HCT116 (cell line): ENCODE measurements around the gene PAIP1. TPM values are rescaled to one million over a fixed set of nuclear protein-coding genes. Genes with fewer than 3 reads are reported as not detected.
"Not testable (repeated sequence)": the region's sequence is repeated elsewhere in the genome, so short reads cannot be mapped to it uniquely, and the experiment has no call there.

Experiments used
- ATAC-seq: fragments of 200-7000 bp; cut with Tn5 transposase; 2 replicates; pipeline ENCODE4 v1.9.1; 2020; ENCODE audit warnings: mild to moderate bottlenecking, moderate library complexity
- BruUV-seq: library from RNA; stranded (reverse); fragments of 400-500 nt; replicated peaks from 2 replicates; lab custom pipeline; 2021; lab: Mats Ljungman, UMichigan
- CTCF ChIA-PET: fragments of 300-600 bp; sonication (Branson Sonifier 250); formaldehyde crosslinking; loops from one replicate; lab custom pipeline; 2021; ENCODE audit warnings: antibody characterized with exemption; lab: Charles Lee
- POLR2A ChIA-PET: fragments of 300-600, 350-600 bp; sonication (Branson Sonifier 250); formaldehyde crosslinking; loops from one replicate; lab custom pipeline; 2021; ENCODE audit warnings: antibody characterized with exemption; lab: Charles Lee
- RAD21 ChIA-PET, 2 experiments: fragments of 300-600 bp; sonication (Branson Sonifier 250); formaldehyde crosslinking; loops; one replicate each; lab custom pipeline; 2023; ENCODE audit warnings: low total read pairs in 2 of 2; ENCODE audit not compliant: uncharacterized antibody in 2 of 2, unreplicated experiment in 2 of 2, low non-redundant PET in 1 of 2; lab: Charles Lee
- DNase-seq: peaks from one replicate; pipeline ENCODE4 v3.0.0-alpha.2; 2010; ENCODE audit warnings: low read depth, low spot score
- H2AFZ ChIP-seq: fragments of 200-600 bp; shearing (Covaris generic), sonication (generic); 2 replicates; pipeline ENCODE4 v1.6.1; 2017; ENCODE audit warnings: low read depth, mixed run types, mixed read lengths, antibody characterized with exemption, low read length; ENCODE audit not compliant: poor library complexity, severe bottlenecking
- H3K27ac ChIP-seq: 2 replicates; pipeline ENCODE4 v1.5.1; 2012; ENCODE audit warnings: low read depth, low read length
- H3K27me3 ChIP-seq: fragments of 200-600 bp; sonication (generic); 2 replicates; pipeline ENCODE4 v1.6.1; 2016; ENCODE audit warnings: mixed run types, low read length, mixed read lengths; ENCODE audit not compliant: insufficient read depth
- H3K36me3 ChIP-seq, 2 experiments: fragments of 200-500 bp in 1 of 2; fragments of 200-600 bp in 1 of 2; sonication (Bioruptor generic) in 1 of 2; sonication (generic) in 1 of 2; 2 replicates each; pipeline versions ENCODE4 v1.5.1 to v1.6.1; 2014 to 2016; ENCODE audit warnings: low read length in 2 of 2, inconsistent platforms in 1 of 2, mixed read lengths in 1 of 2, mixed run types in 1 of 2; ENCODE audit not compliant: insufficient read depth in 2 of 2, control insufficient read depth in 1 of 2
- H3K4me1 ChIP-seq, 2 experiments: fragments of 200-600 bp in 1 of 2; sonication (generic) in 1 of 2; 2 replicates each; pipeline versions ENCODE4 v1.5.1 to v1.6.1; 2012 to 2017; ENCODE audit warnings: low read length in 2 of 2, inconsistent platforms in 1 of 2, mild to moderate bottlenecking in 1 of 2, mixed read lengths in 1 of 2, mixed run types in 1 of 2, moderate library complexity in 1 of 2; ENCODE audit not compliant: insufficient read depth in 2 of 2, control insufficient read depth in 1 of 2
- H3K4me2 ChIP-seq: fragments of 200-600 bp; sonication (generic); 2 replicates; pipeline ENCODE4 v1.6.1; 2017; ENCODE audit warnings: mixed run types, low read length, mixed read lengths
- H3K4me3 ChIP-seq, 2 experiments: fragments of 200-600 bp in 1 of 2; sonication (generic) in 1 of 2; replicated peaks in 1 of 2; 2 replicates each; pipeline ENCODE4 v1.5.1; 2011 to 2016; ENCODE audit warnings: low read length in 2 of 2, control low read depth in 1 of 2, low read depth in 1 of 2, mild to moderate bottlenecking in 1 of 2, mixed read lengths in 1 of 2, mixed run types in 1 of 2
- H3K79me2 ChIP-seq: fragments of 200-600 bp; sonication (generic); 2 replicates; pipeline ENCODE4 v1.6.1; 2017; ENCODE audit warnings: mild to moderate bottlenecking, mixed run types, low read length, moderate library complexity, mixed read lengths; ENCODE audit not compliant: insufficient read depth
- H3K9ac ChIP-seq: fragments of 200-600 bp; sonication (generic); 2 replicates; pipeline ENCODE4 v1.6.1; 2016; ENCODE audit warnings: low read length, mixed read lengths
- H3K9me2 ChIP-seq: fragments of 200-600 bp; sonication (generic), shearing (Covaris generic); 2 replicates; pipeline ENCODE4 v1.6.1; 2017; ENCODE audit warnings: mixed run types, mild to moderate bottlenecking, moderate library complexity; ENCODE audit not compliant: insufficient read depth
- H3K9me3 ChIP-seq, 2 experiments: fragments of 200-500 bp in 1 of 2; fragments of 200-600 bp in 1 of 2; sonication (Bioruptor generic) in 1 of 2; sonication (generic) in 1 of 2; 2 replicates each; pipeline ENCODE4 v1.6.1; 2014 to 2017; ENCODE audit warnings: low read length in 2 of 2, mixed read lengths in 2 of 2, inconsistent platforms in 1 of 2, low read depth in 1 of 2, mild to moderate bottlenecking in 1 of 2, mixed run types in 1 of 2, moderate library complexity in 1 of 2; ENCODE audit not compliant: control insufficient read depth in 1 of 2, insufficient read depth in 1 of 2
- H4K20me1 ChIP-seq: fragments of 200-600 bp; sonication (generic), shearing (Covaris generic); 2 replicates; pipeline ENCODE4 v1.6.1; 2017; ENCODE audit warnings: mixed run types, mild to moderate bottlenecking, moderate library complexity; ENCODE audit not compliant: insufficient read depth
- ATF3 ChIP-seq: IDR thresholded peaks from 2 replicates; pipeline ENCODE4 v1.6.1; 2012
- FOSL1 ChIP-seq: IDR thresholded peaks from 2 replicates; pipeline ENCODE4 v1.6.1; 2012; ENCODE audit warnings: low read depth
- intact Hi-C: fragments of 100-400 bp; cut with micrococcal nuclease; formaldehyde crosslinking; loops from 2 replicates; pipeline ENCODE4 v1.10.0; 2022
- total RNA-seq: library from RNA; stranded (reverse); gene quantifications from one replicate; pipeline ENCODE4 v1.2.1, GENCODE V29; 2021; ENCODE audit not compliant: unreplicated experiment

PAIP1 gene
- total RNA-seq, 1 experiment from 2014 or later: 83.8 TPM

DNA sequence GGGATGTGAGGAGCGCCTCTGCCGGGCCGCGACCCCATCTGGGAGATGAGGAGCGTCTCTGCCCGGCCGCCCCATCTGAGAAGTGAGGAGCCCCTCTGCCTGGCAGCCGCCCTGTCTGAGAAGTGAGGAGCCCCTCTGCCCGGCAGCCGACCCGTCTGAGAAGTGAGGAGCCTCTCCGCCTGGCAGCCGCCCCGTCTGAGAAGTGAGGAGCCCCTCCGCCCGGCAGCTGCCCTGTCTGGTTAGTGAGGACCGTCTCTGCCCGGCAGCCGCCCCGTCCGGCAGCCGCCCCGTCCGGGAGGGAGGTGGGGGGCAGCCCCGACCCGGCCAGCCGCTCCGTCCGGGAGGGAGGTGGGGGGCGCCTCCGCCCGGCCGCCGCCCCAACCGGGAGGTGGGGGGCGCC is 45.8 kb downstream of the PAIP1 start:
- RAD21 ChIA-PET, H3K27ac ChIP-seq, H3K4me2 ChIP-seq, H3K4me3 ChIP-seq, H3K36me3 ChIP-seq, POLR2A ChIA-PET, H2AFZ ChIP-seq, BruUV-seq, H3K9me3 ChIP-seq, H4K20me1 ChIP-seq, CTCF ChIA-PET, H3K9me2 ChIP-seq, H3K9ac ChIP-seq, DNase-seq, ATAC-seq, intact Hi-C loops, H3K27me3 ChIP-seq: not testable (repeated sequence)
- H3K4me1 ChIP-seq: peaks cover 5 to 17% of the 10 kb centered on the region in 2 experiments; a peak in 2 of 4 replicates
- peaks cover 16% of the 10 kb centered on the region for H3K79me2 ChIP-seq

DNA sequence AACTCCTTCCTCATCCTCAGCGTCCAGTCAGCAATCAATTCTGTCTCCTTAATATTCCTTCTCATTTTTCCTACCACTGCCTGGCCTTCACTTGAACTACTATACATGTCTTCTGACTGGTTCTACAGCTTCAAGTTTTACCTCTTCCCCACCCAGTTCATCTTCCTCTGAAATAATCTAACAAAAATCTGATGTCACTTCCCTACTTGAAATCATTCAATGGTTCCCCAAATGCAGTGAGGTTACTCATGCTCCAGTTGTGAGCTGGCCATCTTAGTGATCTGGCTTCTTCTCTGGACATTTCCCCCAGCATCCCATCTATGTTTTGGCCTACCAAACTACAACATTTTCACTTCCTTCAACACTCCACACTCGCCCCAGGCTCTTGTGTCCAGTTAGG is 58.3 kb downstream of the PAIP1 start:
- ChIA-PET POLR2A (interaction anchor here (1.7 kb wide), 1 partner anchor 14 kb away, joined by 3 read pairs; no protein-coding TSS in a partner anchor), RAD21 (no interaction called here), CTCF (interaction anchor here (1.4 kb wide), 1 partner anchor 14 kb away, joined by 5 read pairs; the partner anchor contains the start of gene TMEM267)
- H3K4me2 ChIP-seq: no peak overlapping the region
- no peaks in the 10 kb centered on the region for H3K4me1 ChIP-seq
- H2AFZ ChIP-seq: no peak overlapping the region
- ATAC-seq (no peak), DNase-seq (no peak)
- H3K4me3 ChIP-seq: no peak overlapping the region
- H3K9ac ChIP-seq: no peak overlapping the region
- H3K79me2 ChIP-seq: no peaks in the 10 kb centered on the region
- H4K20me1 ChIP-seq: no peaks in the 10 kb centered on the region
- H3K27ac ChIP-seq: no peak overlapping the region
- no peaks in the 10 kb centered on the region for H3K27me3 ChIP-seq
- intact Hi-C loops: no loop called here
- H3K9me3 ChIP-seq: no peaks in the 10 kb centered on the region
- BruUV-seq: no TSS peak
- peaks cover 2 to 5% of the 10 kb centered on the region in 2 experiments; a peak in 2 of 4 replicates for H3K36me3 ChIP-seq
- no peaks in the 10 kb centered on the region for H3K9me2 ChIP-seq
- TF ChIP-seq ATF3: no peak
- TF ChIP-seq FOSL1: no peak
